ENCODE measurements around the gene RPL27A. TPM values are rescaled to one million over a fixed set of nuclear protein-coding genes. Genes with fewer than 3 reads are reported as not detected.

Gene RPL27A
- total RNA-seq, 2 donors from 2014 or later = 1,114 to 1,791 TPM

DNA sequence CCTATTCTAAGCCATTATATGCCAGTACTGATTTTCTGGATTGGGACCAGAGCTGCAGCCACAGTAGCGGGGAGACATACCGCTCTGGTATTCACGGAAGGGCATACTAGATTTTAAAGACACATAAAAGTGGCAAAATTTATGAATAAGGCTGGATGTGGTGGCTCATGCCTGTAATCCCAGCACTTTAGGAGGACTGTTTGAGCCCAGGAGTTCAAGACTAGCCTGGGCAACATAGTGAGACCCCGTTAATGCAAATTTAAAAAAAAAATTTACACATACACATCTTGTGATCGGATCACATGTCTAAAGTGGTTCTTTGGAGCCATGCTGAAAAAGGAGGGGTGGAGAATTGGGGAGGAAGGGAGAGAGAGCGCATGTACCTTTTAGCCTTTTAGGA is 9.0 kb downstream of the RPL27A start:
- no peaks in the 10 kb centered on the region for H3K9me3 Mint-ChIP-seq
- Histone ChIP-seq H3K27me3 (ENCODE audit: control insufficient read depth, insufficient read depth, low read length, poor library complexity, severe bottlenecking) (no peaks in the 10 kb centered on the region), H3K4me3 (ENCODE audit: low read length) (no peak overlapping the region), H3K27ac (ENCODE audit: low read depth, low read length) (no peak overlapping the region), H3K9me3 (ENCODE audit: control insufficient read depth, low read length) (no peaks in the 10 kb centered on the region), H3K4me1 (ENCODE audit: control insufficient read depth, insufficient read depth, low read length) (peaks cover 11% of the 10 kb centered on the region), H3K9ac (ENCODE audit: extremely low read depth, low read length, poor library complexity, severe bottlenecking) (no peak overlapping the region), H3K36me3 (ENCODE audit: control insufficient read depth, insufficient read depth, low read length) (peaks cover 80% of the 10 kb centered on the region)
- TF ChIP-seq, protein P1, sequence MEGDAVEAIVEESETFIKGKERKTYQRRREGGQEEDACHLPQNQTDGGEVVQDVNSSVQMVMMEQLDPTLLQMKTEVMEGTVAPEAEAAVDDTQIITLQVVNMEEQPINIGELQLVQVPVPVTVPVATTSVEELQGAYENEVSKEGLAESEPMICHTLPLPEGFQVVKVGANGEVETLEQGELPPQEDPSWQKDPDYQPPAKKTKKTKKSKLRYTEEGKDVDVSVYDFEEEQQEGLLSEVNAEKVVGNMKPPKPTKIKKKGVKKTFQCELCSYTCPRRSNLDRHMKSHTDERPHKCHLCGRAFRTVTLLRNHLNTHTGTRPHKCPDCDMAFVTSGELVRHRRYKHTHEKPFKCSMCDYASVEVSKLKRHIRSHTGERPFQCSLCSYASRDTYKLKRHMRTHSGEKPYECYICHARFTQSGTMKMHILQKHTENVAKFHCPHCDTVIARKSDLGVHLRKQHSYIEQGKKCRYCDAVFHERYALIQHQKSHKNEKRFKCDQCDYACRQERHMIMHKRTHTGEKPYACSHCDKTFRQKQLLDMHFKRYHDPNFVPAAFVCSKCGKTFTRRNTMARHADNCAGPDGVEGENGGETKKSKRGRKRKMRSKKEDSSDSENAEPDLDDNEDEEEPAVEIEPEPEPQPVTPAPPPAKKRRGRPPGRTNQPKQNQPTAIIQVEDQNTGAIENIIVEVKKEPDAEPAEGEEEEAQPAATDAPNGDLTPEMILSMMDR (conservative IDR thresholded peaks at IDR 0.05) = no peak
- no peak overlapping the region for H3K27ac Mint-ChIP-seq
- peaks cover 31% of the 10 kb centered on the region for H3K4me1 Mint-ChIP-seq
- peak; percentile 42 for DNase-seq
- WGBS, 2 experiments (ENCODE audit: insufficient coverage in 1 of 2, insufficient read length in 1 of 2) = 87 to 98% methylated on average over 3 to 6 of the region's 6 CpGs
- H3K27me3 Mint-ChIP-seq (ENCODE audit: insufficient read depth) = no peaks in the 10 kb centered on the region
- peaks cover 68% of the 10 kb centered on the region for H3K36me3 Mint-ChIP-seq (ENCODE audit: low read depth)
- H3K4me3 Mint-ChIP-seq = no peak overlapping the region

- H3K36me3 ChIP-seq (ENCODE audit: control insufficient read depth, insufficient read depth, low read length) = peaks cover 80% of the 10 kb centered on the region
- H3K4me1 ChIP-seq (ENCODE audit: control insufficient read depth, insufficient read depth, low read length) = peaks cover 3% of the 10 kb centered on the region
- Mint-ChIP-seq H3K27ac (peak overlapping the region; percentile 53), H3K27me3 (ENCODE audit: insufficient read depth) (no peaks in the 10 kb centered on the region), H3K4me3 (no peak overlapping the region), H3K4me1 (peaks cover 26% of the 10 kb centered on the region), H3K9me3 (no peaks in the 10 kb centered on the region), H3K36me3 (ENCODE audit: low read depth) (peaks cover 69% of the 10 kb centered on the region)
- H3K27ac ChIP-seq (ENCODE audit: low read depth, low read length) = no peak overlapping the region
- no peak overlapping the region for H3K4me3 ChIP-seq (ENCODE audit: low read length)
- TF ChIP-seq, protein P1 (conservative IDR thresholded peaks at IDR 0.05) = no peak
- no peak overlapping the region for H3K9ac ChIP-seq (ENCODE audit: extremely low read depth, low read length, poor library complexity, severe bottlenecking)
- no peaks in the 10 kb centered on the region for H3K9me3 ChIP-seq (ENCODE audit: control insufficient read depth, low read length)
- no peaks in the 10 kb centered on the region for H3K27me3 ChIP-seq (ENCODE audit: control insufficient read depth, insufficient read depth, low read length, poor library complexity, severe bottlenecking)
- DNase-seq = peak; percentile 44
- WGBS, 2 experiments (ENCODE audit: insufficient coverage in 1 of 2, insufficient read length in 1 of 2) = 94 to 100% methylated on average over 2 of the region's 3 CpGs
Measured at GRCh38 chr11:8692417-8692816, 9.8 kb downstream of the RPL27A start.

DNA sequence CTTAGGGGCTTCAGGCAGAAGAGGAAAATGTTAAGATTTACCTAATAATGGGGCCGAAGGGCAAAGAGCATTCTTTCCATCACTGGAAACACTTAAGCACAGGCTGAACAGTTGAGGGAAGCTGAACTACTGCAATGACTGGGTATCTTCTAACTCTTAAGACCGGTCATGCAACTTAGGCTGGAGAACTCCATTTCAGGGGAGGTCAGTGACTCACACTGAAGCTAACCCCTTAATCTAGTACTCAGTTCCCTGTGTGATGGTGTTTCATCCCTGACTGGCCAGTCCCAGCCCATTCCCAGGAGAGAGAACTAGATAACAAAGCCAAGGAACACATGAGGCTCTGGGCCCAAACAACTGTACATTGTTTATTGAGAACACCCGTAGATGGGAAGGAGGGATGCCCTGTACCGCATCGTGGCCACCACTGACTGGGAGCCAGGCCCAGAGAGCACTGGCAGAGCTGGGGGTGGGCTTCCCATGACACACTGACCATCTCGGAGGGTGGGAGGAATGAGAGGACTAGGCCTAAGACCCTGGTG is 10.5 kb downstream of the RPL27A start:
- 94 to 96% methylated on average over 3 to 6 of the region's 6 CpGs for WGBS, 2 experiments (ENCODE audit: insufficient coverage in 1 of 2, insufficient read length in 1 of 2)
- TF ChIP-seq, protein P1 (conservative IDR thresholded peaks at IDR 0.05) = no peak
- H3K27ac ChIP-seq (ENCODE audit: low read depth, low read length) = no peak overlapping the region

More for the DNA sequence above, 10.5 kb downstream of the RPL27A start:
- Mint-ChIP-seq H3K36me3 (ENCODE audit: low read depth) (peaks cover 73% of the 10 kb centered on the region), H3K27ac (peak overlapping the region; percentile 16), H3K27me3 (ENCODE audit: insufficient read depth) (no peaks in the 10 kb centered on the region), H3K4me1 (peaks cover 22% of the 10 kb centered on the region), H3K9me3 (no peaks in the 10 kb centered on the region), H3K4me3 (no peak overlapping the region)
- Histone ChIP-seq H3K27me3 (ENCODE audit: control insufficient read depth, insufficient read depth, low read length, poor library complexity, severe bottlenecking) (no peaks in the 10 kb centered on the region), H3K4me1 (ENCODE audit: control insufficient read depth, insufficient read depth, low read length) (peaks cover 3% of the 10 kb centered on the region), H3K4me3 (ENCODE audit: low read length) (no peak overlapping the region), H3K36me3 (ENCODE audit: control insufficient read depth, insufficient read depth, low read length) (peaks cover 87% of the 10 kb centered on the region), H3K9ac (ENCODE audit: extremely low read depth, low read length, poor library complexity, severe bottlenecking) (no peak overlapping the region), H3K9me3 (ENCODE audit: control insufficient read depth, low read length) (no peaks in the 10 kb centered on the region)
- no peak for DNase-seq

Measured in endodermal cell (in vitro differentiated cells).